ENCODE measurements around the gene AXDND1. TPM values are rescaled to one million over a fixed set of nuclear protein-coding genes. Genes with fewer than 3 reads are reported as not detected.
A peak's percentile ranks its signal among the peaks of the same experiment; 100 is the strongest.
"Not testable (repeated sequence)": the region's sequence is repeated elsewhere in the genome, so short reads cannot be mapped to it uniquely, and the experiment has no call there.

Gene AXDND1
- total RNA-seq, 1 donor from 2014 or later: not detected

DNA sequence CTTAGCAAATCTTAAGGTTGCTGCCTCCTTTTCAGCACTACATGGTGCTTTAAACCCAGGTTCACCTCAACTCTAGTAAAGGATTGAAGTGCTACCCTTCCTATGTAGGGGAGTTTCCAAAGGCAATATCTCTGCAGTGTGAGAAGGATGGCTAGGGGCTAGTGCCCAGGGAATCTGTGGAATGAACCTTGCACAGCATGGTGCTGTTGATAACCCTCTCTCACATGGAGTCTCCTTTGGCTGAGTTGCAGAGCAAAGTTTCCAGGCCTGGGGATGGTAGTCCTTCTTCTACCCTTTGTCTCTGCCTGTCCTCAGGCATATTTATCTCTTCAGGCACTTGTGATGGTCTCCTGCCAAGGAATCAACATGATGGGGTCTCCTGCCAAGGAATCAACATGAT, 59.4 kb downstream of the AXDND1 start:
- no peak for DNase-seq
- Mint-ChIP-seq H3K27me3 (ENCODE audit: unreplicated experiment) (no peaks in the 10 kb centered on the region), H3K4me3 (ENCODE audit: unreplicated experiment) (no peak overlapping the region), H3K36me3 (ENCODE audit: unreplicated experiment) (peaks cover 21% of the 10 kb centered on the region), H3K4me1 (ENCODE audit: low read depth, unreplicated experiment) (no peaks in the 10 kb centered on the region), H3K9me3 (ENCODE audit: unreplicated experiment) (peaks cover 10% of the 10 kb centered on the region), H3K27ac (ENCODE audit: unreplicated experiment) (no peak overlapping the region)
- TF ChIP-seq, protein P1, sequence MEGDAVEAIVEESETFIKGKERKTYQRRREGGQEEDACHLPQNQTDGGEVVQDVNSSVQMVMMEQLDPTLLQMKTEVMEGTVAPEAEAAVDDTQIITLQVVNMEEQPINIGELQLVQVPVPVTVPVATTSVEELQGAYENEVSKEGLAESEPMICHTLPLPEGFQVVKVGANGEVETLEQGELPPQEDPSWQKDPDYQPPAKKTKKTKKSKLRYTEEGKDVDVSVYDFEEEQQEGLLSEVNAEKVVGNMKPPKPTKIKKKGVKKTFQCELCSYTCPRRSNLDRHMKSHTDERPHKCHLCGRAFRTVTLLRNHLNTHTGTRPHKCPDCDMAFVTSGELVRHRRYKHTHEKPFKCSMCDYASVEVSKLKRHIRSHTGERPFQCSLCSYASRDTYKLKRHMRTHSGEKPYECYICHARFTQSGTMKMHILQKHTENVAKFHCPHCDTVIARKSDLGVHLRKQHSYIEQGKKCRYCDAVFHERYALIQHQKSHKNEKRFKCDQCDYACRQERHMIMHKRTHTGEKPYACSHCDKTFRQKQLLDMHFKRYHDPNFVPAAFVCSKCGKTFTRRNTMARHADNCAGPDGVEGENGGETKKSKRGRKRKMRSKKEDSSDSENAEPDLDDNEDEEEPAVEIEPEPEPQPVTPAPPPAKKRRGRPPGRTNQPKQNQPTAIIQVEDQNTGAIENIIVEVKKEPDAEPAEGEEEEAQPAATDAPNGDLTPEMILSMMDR (IDR thresholded peaks at IDR 0.05; ENCODE audit: partially characterized antibody, unreplicated experiment): no peak

DNA sequence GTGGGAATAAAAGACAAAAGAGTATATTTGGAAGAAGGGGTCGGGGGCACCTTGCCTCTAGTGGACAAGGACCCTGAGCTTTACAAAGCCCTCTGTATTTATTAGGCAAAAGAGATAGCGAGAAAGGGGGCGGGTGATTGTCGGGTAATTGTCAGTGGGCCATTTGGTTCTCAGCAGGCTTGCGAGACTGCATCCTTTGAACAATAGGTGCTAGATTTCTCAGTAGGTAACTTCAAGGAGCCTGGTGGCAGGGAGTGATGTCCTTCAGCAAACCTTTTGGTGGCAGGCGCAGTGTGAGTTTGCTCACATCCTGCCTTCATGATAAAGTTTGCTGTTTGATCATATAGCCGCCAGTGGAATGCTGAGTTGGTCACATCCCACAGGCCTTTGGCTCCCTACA, 71.4 kb downstream of the AXDND1 start:
- DNase-seq: no peak
- no peak overlapping the region for H3K4me3 Mint-ChIP-seq (ENCODE audit: unreplicated experiment)
- H3K36me3 Mint-ChIP-seq (ENCODE audit: unreplicated experiment): no peaks in the 10 kb centered on the region
- H3K27ac Mint-ChIP-seq (ENCODE audit: unreplicated experiment): no peak overlapping the region
- peaks cover 5% of the 10 kb centered on the region for H3K27me3 Mint-ChIP-seq (ENCODE audit: unreplicated experiment)
- peaks cover 5% of the 10 kb centered on the region for H3K9me3 Mint-ChIP-seq (ENCODE audit: unreplicated experiment)
- TF ChIP-seq, protein P1 (IDR thresholded peaks at IDR 0.05; ENCODE audit: partially characterized antibody, unreplicated experiment): no peak
- no peaks in the 10 kb centered on the region for H3K4me1 Mint-ChIP-seq (ENCODE audit: low read depth, unreplicated experiment)

DNA sequence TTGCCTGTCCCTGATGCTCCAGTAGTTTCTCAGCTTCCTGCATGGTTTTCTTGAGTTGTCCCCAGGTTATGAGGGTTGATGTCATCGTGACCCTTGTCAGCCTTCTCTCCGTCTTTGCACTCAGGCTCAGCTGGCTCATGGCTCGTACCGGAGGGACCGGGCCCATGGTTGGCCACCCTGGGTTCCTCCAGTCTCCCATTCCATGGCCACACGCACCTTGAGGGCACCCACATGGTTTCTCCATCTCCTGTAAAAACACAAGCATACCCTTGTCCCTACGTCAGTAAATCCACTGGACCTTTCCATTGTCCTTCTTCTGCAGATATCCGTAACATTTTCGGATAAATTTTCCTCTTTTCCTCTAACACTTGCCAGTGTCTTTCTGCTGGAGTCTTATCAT, 73.9 kb downstream of the AXDND1 start:
- not testable (repeated sequence) for H3K4me3 Mint-ChIP-seq (ENCODE audit: unreplicated experiment); H3K9me3 Mint-ChIP-seq (ENCODE audit: unreplicated experiment); H3K27ac Mint-ChIP-seq (ENCODE audit: unreplicated experiment); DNase-seq; H3K4me1 Mint-ChIP-seq (ENCODE audit: low read depth, unreplicated experiment); H3K36me3 Mint-ChIP-seq (ENCODE audit: unreplicated experiment); H3K27me3 Mint-ChIP-seq (ENCODE audit: unreplicated experiment)

DNA sequence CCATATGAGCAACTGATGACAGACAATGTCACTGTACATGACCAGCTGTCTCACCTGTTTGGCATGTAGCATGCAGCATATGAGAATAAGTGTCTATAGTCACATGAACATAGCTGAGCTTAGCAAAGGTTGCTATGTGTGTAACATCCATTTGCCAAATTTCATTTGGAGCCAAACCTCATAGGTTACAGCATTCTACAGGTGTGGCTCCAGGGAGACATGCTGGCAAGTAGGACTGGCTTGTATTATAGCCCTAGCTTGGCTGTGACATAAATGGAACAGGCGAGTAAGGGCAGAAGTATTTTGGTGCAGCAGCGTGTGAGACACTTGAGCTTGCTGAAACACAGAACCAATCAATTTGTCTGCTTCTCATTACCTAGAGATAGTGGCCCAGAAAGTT, 74.5 kb downstream of the AXDND1 start:
- peak overlapping the region; percentile 36 for H3K27ac Mint-ChIP-seq (ENCODE audit: unreplicated experiment)
- H3K9me3 Mint-ChIP-seq (ENCODE audit: unreplicated experiment): not testable (repeated sequence)

DNA sequence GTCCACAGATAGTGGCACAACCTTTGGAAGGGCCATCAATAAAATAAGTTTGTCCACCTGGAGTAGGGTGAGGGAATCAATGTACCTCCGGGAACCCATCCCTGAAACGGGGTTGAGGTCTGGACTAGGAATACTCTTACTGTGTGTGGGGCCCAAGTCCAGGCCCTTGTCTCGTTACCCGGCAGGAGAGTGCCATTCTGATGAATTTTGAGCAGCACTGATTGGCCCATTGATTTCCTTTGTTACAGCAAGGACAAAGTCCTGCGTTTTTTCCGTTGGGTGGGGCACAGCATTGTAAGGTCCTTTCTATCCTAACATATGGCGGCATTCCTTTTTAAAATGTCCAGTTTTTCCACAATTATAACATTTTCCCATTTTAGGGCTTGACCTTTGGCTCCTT, 75.2 kb downstream of the AXDND1 start:
- TF ChIP-seq, protein P1 (IDR thresholded peaks at IDR 0.05; ENCODE audit: partially characterized antibody, unreplicated experiment): no peak
- H3K36me3 Mint-ChIP-seq (ENCODE audit: unreplicated experiment): no peaks in the 10 kb centered on the region
- H3K9me3 Mint-ChIP-seq (ENCODE audit: unreplicated experiment): no peaks in the 10 kb centered on the region
- H3K4me1 Mint-ChIP-seq (ENCODE audit: low read depth, unreplicated experiment): no peaks in the 10 kb centered on the region
- no peak overlapping the region for H3K4me3 Mint-ChIP-seq (ENCODE audit: unreplicated experiment)
- peaks cover 4% of the 10 kb centered on the region for H3K27me3 Mint-ChIP-seq (ENCODE audit: unreplicated experiment)
- H3K27ac Mint-ChIP-seq (ENCODE audit: unreplicated experiment): peak overlapping the region; percentile 71
- DNase-seq: no peak

More for the DNA sequence above, 74.5 kb downstream of the AXDND1 start:
- not testable (repeated sequence) for DNase-seq; H3K36me3 Mint-ChIP-seq (ENCODE audit: unreplicated experiment); H3K4me1 Mint-ChIP-seq (ENCODE audit: low read depth, unreplicated experiment); H3K4me3 Mint-ChIP-seq (ENCODE audit: unreplicated experiment); H3K27me3 Mint-ChIP-seq (ENCODE audit: unreplicated experiment)

DNA sequence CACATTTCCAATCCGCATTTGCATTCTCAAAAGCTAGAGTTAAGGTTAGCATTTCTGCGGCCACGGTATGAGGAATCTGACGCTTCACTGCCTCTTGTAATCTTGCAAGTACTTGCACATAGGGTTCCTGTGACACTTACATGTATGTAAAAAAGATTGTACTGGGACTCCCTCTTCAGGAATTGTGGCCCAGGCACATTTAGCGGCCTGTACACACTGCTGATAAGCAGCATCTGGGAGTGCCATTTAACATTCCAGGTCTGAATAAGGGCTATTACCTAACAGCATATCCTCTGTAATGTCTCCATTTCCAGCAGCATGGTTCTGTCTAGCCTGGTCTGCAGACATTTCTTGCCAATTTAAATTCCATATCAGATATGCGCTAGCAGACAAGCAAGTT, 75.7 kb downstream of the AXDND1 start:
- no peak overlapping the region for H3K4me3 Mint-ChIP-seq (ENCODE audit: unreplicated experiment)
- H3K27ac Mint-ChIP-seq (ENCODE audit: unreplicated experiment): peak overlapping the region; percentile 71
- H3K9me3 Mint-ChIP-seq (ENCODE audit: unreplicated experiment): no peaks in the 10 kb centered on the region
- TF ChIP-seq, protein P1 (IDR thresholded peaks at IDR 0.05; ENCODE audit: partially characterized antibody, unreplicated experiment): no peak
- H3K27me3 Mint-ChIP-seq (ENCODE audit: unreplicated experiment): peaks cover 2% of the 10 kb centered on the region
- no peaks in the 10 kb centered on the region for H3K36me3 Mint-ChIP-seq (ENCODE audit: unreplicated experiment)
- H3K4me1 Mint-ChIP-seq (ENCODE audit: low read depth, unreplicated experiment): no peaks in the 10 kb centered on the region
- DNase-seq: no peak

DNA sequence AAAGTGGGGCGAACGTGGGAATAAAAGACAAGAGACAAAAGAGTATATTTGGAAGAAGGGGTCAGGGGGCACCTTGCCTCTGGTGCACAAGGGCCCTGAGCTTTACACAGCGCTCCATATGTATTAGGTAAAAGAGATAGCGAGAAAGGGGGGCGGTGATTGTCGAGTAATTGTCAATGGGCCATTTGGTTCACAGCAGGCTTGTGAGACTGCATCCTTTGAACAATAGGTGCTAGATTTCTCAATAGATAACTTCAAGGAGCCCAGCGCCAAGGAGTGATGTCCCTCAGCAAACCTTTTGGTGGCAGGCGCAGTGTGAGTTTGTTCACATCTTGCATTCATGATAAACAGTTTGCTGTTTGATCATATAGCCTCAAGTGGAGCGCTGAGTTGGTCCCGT, 77.1 kb downstream of the AXDND1 start:
- DNase-seq; H3K4me1 Mint-ChIP-seq (ENCODE audit: low read depth, unreplicated experiment); H3K27ac Mint-ChIP-seq (ENCODE audit: unreplicated experiment); H3K27me3 Mint-ChIP-seq (ENCODE audit: unreplicated experiment); H3K9me3 Mint-ChIP-seq (ENCODE audit: unreplicated experiment); H3K4me3 Mint-ChIP-seq (ENCODE audit: unreplicated experiment); H3K36me3 Mint-ChIP-seq (ENCODE audit: unreplicated experiment): not testable (repeated sequence)
